Measurements from ENCODE around the gene CTSZ. TPM values are rescaled to one million over a fixed set of nuclear protein-coding genes. Genes with fewer than 3 reads are reported as not detected.
"Not testable (repeated sequence)": the region's sequence is repeated elsewhere in the genome, so short reads cannot be mapped to it uniquely, and the experiment has no call there.

CTSZ gene
- polyA plus RNA-seq, 3 donors = 80.3 to 90.7 (median 86.6) TPM

- DNase-seq (ENCODE audit: low read depth in 3 of 3, low spot score in 2 of 3) = no peak
Measured at GRCh38 chr20:59014680-59015389, 7.8 kb upstream of the CTSZ start.

- DNase-seq (ENCODE audit: low read depth in 3 of 3, low spot score in 2 of 3) = no peak
Measured at GRCh38 chr20:59013959-59014608, 7.0 kb upstream of the CTSZ start.

DNA sequence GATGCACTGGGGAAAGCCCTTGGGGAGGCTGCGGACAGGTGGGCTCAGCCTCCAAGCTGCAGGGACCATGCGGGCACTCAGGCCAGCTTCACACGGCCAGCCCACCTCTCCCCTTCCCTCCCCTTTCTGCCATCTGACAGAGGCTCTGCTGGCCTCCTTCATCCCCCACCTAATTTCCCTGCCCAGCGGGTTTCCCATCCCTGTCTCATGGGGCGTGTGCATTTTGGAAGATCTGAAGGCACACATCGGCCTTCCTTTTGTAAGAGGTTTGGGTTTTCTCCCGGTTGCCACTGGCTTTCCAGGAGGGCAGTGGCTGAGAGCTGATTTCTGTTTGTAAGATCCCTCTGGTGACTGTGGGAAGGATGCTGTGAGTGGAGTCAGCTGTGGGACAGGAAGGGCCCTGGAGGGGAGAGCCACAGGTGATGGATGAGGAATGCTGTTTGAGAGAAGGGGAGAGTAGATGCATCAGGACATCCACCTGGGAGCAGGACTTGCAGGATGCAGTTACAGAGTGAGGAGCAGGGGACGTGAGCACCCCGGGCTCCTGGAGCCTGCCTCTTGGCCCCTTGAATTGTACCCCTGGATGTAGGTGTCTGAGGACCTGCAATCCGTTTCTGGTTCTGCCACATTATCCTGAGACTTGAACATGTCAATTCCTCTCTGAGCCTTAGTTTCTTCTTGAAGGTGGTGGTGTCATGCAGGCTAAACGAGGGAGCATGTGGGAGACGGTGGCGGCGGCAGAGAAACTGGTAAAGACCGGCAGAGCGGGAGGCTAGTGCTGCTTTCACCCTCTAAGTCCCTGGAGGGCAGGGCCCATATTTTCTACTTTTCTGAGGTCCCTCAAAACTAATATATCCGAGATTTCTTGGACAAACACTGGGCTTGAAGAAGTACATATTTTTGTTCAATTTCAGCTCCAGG lies 6.2 kb upstream of the CTSZ start:
- DNase-seq (ENCODE audit: low read depth in 3 of 3, low spot score in 2 of 3) = no peak

- DNase-seq (ENCODE audit: low read depth in 3 of 3, low spot score in 2 of 3) = not testable (repeated sequence)
Measured at GRCh38 chr20:59011874-59012157, 4.8 kb upstream of the CTSZ start.

GRCh38 chr20:59010995-59011873 lies 4.2 kb upstream of the CTSZ start:
- DNase-seq (ENCODE audit: low read depth in 3 of 3, low spot score in 2 of 3) = no peak

- DNase-seq (ENCODE audit: low read depth in 3 of 3, low spot score in 2 of 3) = no peak
Measured at GRCh38 chr20:59010321-59010994, 3.4 kb upstream of the CTSZ start.

GRCh38 chr20:59008715-59009336 lies 1.8 kb upstream of the CTSZ start:
- no peak for DNase-seq (ENCODE audit: low read depth in 3 of 3, low spot score in 2 of 3)

- no peak for DNase-seq (ENCODE audit: low read depth in 3 of 3, low spot score in 2 of 3)
Measured at GRCh38 chr20:59007665-59008511, 834 bp upstream of the CTSZ start.

DNA sequence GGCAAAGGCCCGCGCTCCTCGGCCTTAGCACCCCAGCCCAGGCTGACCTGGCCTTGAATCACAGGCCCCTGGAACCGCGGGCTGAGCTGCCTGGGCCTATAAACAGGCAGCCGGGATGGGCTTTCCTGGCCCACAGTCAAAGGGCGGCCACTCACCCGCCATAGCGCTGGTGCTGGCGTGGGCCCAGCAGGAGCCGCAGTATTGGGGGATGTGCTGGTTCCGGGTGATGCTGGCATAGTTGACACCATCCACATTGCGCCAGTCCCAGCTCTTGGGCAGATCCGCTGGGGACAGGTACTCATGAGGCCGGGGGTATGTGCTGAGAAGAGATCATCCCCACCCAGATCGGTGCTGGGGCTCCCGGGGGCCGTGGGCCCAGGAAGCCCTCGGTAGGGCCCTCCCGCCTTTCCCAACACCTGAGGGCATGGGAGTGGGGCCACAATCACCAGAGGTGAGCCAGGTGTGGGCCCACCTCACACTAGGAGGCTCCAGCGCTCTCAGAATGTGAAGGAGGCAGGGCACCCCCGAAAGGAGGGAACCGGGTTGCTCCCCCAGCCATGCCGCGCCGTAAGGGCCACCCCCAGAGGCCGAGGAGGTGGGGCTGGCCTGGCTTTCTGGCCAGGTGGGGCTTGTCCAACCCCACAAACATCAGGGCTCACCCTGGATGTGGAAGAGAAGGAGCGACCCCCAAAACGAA lies 739 bp downstream of the CTSZ start:
- DNase-seq (ENCODE audit: low read depth in 3 of 3, low spot score in 2 of 3) = no peak

- DNase-seq (ENCODE audit: low read depth in 3 of 3, low spot score in 2 of 3) = no peak
Measured at GRCh38 chr20:59005523-59006166, 1.4 kb downstream of the CTSZ start.

- no peak for DNase-seq (ENCODE audit: low read depth in 3 of 3, low spot score in 2 of 3)
Measured at GRCh38 chr20:59004763-59005522, 2.1 kb downstream of the CTSZ start.

- DNase-seq (ENCODE audit: low read depth in 3 of 3, low spot score in 2 of 3) = no peak
Measured at GRCh38 chr20:59004493-59004762, 2.6 kb downstream of the CTSZ start.

- DNase-seq (ENCODE audit: low read depth in 3 of 3, low spot score in 2 of 3) = no peak
Measured at GRCh38 chr20:59003836-59004492, 3.1 kb downstream of the CTSZ start.

DNA sequence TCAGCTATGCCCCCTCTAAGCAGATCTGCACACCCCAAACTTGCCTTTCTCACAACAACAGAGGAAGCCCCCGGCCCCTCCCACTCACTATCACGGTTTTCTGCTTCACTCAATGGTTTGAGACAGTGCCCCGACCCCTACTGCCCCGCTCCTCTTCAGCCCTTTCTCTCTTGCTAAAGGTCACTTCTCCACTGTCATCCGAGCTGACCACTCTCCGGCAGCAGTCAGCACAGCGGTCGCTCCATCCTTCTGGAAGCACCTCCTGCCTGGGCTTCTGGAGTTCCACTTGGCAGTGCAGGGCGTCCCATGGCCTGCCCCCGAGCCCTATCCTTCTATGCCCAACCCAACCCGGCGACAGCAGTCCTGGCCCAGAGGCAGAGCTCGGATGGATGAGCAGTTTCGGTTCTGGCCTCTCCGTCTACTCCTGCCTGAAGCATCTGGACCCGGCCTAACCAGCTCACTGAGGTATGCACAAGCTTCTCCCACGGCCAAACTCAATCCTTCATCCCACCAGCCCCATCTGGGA lies 4.1 kb downstream of the CTSZ start:
- no peak for DNase-seq (ENCODE audit: low read depth in 3 of 3, low spot score in 2 of 3)

DNA sequence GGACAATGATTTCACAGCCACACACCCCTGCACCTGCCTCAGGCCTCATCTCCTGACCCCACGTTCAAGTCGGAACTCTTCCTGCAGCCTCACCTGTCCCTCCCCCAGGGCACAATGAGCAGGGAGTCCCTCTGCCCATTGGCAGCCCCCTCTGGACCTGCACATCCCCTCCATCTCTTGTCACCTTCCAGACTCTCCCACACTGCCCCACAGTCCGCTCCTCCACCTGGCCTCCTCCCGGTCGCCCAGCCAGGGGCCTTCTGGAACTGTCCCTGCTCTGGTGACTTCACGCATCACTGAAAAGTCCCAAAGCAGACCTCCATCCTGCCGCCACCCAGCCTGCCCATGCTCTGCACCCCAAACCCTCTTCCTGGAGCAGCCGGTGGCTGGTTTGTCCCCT lies 4.7 kb downstream of the CTSZ start:
- DNase-seq (ENCODE audit: low read depth in 3 of 3, low spot score in 2 of 3) = no peak

DNA sequence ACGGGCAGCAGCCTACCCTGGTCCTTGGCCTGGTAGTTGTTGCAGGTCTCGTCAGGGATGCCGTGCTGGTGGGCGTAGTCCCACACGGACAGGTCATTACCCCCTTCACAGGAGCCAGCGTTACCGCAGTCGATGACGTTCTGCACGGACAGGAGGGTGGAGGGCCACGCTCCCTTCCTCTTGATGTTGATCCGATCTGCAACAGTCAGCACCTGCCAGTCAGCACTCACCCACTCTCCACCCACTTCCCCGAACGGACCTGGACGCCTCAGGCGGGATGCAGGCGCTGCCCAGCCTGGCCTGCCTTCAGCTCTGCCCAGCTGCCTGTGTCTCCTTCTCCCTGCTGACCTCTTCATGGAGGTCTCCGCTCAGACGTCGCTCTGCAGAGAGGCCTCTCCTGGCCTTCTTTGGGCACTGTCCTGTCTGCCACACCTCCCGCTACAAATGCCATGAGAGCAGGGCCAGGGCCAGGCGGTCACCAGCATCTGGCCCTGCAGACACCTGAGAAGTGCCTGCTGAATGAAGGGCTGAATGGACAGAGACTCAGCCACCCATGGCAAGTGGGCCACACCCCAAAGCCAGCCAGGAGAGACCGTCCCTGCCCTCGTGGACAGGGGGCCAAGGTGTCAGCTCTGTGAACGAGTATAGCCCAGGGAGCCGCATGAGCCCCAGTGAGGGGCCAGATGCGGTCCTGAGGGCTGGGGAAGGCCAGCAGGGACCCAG lies 5.4 kb downstream of the CTSZ start:
- DNase-seq (ENCODE audit: low read depth in 3 of 3, low spot score in 2 of 3) = no peak
